ENCODE measurements around the gene PROP1.

- TF ChIP-seq CTCF (IDR thresholded peaks at IDR 0.05) (no peak), POLR2A (IDR thresholded peaks at IDR 0.05) (no peak)
Measured at GRCh38 chr5:177997319-177997670, 1.3 kb upstream of the PROP1 start.

Data from adrenal gland (tissue), 5 donors.